ENCODE data around the gene PRICKLE1.
"Not testable (repeated sequence)": the region's sequence is repeated elsewhere in the genome, so short reads cannot be mapped to it uniquely, and the experiment has no call there.

The PRICKLE1 gene

DNA sequence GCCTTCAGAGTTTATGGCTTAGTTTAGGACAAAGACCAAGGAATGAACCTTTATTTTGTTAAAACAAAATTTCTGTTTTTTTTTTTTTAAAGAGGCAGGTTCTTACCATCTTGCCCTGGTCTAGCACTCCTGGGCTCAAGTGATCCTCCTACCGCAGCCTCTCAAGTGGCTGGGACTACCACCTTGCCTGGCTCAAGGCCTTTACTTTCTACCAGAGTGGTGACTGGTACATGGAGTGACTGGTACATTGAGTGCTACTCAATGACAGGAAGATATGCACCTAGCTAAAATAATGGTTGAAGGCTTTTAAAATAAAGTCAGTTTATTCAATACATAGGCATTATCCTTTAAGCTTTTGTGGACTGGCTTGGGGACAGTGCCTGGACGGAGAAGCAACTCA, 32.6 kb downstream of the PRICKLE1 start:
- no peak for DNase-seq (ENCODE audit: low read depth in 2 of 2)

DNA sequence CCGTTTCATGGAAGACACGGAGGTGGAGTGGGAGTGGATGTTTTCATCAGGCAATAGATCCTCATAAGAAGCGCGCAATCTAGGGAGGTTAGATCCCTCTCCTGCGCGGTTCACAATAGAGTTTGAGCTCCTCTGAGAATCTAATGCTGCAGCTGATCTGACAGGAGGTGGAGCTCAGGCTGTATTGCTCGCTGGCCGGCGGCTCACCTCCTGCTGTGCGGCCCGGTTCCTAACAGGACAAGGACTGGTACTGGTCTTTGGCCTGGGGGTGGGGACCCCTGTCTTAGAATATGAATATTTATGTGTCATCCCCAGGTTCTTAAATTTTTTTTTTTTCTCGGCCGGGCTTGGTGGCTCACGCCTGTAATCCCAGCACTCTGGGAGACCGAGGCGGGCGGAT, 36.7 kb downstream of the PRICKLE1 start:
- DNase-seq (ENCODE audit: low read depth in 2 of 2), result no peak

DNA sequence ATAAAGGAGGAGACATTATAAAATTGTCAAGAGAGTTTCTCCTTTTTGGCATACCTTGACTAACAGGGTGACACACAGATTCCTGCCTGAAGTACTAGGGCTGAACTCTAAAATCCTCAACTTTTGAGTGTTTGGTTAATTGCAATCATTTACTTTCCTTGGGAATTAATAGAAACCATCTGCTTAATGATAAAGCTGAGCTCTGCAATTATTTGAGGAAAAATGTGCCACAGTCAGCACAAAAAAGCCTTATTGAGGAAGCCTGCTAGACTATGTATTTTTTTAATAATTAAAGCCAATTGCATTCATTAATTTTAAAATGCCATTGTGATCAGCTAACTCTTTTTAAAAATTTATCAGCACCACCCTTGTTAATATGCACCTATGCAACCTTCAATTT, 38.7 kb downstream of the PRICKLE1 start:
- no peak for DNase-seq (ENCODE audit: low read depth in 2 of 2)

DNA sequence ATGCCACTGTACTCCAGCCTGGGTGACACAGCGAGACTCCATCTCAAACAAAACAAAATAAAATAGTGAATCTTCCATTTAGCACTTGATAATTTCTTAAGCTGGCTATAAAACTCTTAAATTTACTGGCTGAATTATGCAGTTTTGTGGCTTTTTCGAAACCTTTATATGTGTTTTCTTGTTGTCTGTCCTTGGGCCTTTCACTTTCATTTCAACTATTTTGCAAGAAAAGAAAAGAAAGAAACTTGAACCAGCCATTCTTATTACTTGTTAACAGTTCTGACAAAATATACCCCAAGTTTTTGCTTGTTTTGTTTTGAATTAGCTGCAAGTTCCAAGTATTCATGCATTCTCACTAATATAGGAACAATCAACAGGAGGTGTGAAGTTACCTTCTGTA, 42.8 kb downstream of the PRICKLE1 start:
- DNase-seq (ENCODE audit: low read depth in 2 of 2), result no peak

DNA sequence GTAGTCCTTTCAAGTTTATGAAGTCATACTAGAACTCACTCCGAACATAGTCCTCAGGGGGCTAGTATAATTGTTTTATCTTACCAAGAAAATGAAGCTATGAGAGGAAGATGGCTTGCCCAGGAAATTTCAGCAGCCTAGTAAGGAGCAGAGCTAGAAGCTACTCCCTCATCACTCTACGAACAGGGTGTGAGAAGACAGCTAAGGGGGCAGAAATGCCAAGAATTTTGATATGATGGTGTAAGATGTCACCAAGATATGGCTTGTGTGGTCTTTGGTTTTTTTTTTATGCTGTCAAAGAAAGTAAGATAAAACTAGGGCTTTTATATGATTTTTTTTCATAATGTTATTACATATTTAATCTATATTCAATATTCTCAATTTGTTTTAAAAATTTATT, 47.6 kb downstream of the PRICKLE1 start:
- no peak for DNase-seq (ENCODE audit: low read depth in 2 of 2)

GRCh38 chr12:42541308-42541707, 48.2 kb downstream of the PRICKLE1 start:
- DNase-seq (ENCODE audit: low read depth in 2 of 2), result not testable (repeated sequence)

GRCh38 chr12:42539696-42540095, 49.9 kb downstream of the PRICKLE1 start:
- no peak for DNase-seq (ENCODE audit: low read depth in 2 of 2)

GRCh38 chr12:42538203-42538602, 51.3 kb downstream of the PRICKLE1 start:
- no peak for DNase-seq (ENCODE audit: low read depth in 2 of 2)

DNA sequence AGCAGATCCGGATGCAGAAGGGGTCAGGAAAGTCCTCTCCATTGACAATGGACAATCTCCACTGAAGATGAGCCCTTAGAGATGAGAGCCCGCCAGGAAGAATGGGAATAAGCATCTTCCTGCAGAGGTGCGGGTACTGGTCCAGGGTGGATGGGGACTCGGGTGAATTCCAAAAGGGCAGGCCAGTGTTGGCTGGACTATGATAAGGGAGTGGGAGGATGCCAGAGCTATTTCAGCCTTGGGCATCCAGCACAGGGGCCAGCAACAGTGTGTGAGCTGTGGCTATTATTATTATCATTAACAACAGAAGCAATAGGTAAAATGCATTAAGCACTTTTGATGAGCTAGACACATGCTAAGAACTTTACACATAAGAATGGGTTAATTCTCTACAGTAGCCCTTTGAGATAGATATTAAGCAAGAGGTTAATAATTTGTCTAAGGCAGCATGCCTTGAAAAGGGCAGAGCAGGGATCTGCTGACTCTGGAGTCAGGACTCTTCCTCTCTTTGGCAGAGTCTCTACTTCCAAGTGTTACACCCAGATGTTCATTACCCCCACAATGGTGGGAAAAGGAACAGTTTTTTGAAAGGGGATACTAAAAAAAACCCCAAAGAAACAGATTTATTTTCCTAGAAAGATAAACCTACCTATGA, 55.2 kb downstream of the PRICKLE1 start:
- no peak for DNase-seq (ENCODE audit: low read depth in 2 of 2)

DNA sequence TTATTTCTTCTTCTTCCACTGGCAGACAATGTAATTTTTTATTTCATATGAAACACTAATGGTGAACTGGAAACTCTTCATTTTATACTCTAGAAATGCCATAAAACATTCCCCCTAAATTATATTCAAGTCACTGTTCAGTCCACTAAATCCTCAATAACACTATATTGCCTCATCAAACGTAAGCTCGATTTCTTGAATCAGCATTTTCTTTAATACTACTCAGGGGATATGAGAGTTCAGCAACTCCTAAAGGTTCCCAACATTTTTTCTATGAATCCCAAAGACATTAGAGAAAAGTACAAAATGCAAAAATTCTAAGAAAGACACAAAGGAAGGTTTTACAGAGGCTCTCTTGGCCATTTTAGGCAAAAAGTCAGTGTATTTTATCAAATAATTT, 59.3 kb downstream of the PRICKLE1 start:
- no peak for DNase-seq (ENCODE audit: low read depth in 2 of 2)

DNA sequence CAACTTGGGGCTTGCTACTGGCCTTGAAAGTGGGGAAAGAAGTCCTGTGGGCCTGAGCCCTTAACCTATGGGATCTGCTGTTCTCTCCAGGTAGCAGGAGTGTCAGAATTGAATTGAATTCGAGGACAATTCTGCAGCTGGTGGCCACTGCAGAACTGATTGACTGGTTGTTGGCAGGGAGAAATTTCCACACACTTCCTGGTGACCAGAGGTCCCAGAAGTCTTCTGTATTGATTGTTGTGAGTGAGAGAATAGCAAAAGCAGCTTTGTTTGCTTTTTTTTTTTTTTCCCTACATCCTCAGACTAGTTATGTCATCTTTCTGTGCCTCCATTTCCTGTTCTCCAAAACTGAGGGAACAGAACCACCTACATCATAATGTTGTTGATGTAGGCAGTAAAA, 64.1 kb downstream of the PRICKLE1 start:
- no peak for DNase-seq (ENCODE audit: low read depth in 2 of 2)

GRCh38 chr12:42524716-42525115, 64.8 kb downstream of the PRICKLE1 start:
- no peak for DNase-seq (ENCODE audit: low read depth in 2 of 2)

DNA sequence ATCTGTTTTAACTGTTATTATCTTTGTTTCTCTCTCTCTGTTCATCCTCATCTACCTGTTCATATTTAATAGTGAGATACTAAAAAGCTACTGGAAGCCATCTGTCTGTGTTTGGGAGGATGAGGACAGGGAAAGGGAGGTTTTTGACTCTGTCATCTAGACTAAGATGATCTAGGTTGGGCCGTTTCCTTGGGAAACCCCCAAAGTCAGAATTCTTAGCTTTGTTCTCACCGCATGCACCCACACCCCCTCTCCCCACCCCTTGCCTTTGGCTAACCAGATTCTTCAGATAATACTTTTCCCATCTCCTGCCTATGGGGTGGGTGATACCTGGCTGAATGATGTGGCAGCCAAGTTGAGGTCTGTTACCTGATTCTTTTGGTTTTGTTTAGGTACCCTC, 73.0 kb downstream of the PRICKLE1 start:
- DNase-seq (ENCODE audit: low read depth in 2 of 2), result no peak

DNA sequence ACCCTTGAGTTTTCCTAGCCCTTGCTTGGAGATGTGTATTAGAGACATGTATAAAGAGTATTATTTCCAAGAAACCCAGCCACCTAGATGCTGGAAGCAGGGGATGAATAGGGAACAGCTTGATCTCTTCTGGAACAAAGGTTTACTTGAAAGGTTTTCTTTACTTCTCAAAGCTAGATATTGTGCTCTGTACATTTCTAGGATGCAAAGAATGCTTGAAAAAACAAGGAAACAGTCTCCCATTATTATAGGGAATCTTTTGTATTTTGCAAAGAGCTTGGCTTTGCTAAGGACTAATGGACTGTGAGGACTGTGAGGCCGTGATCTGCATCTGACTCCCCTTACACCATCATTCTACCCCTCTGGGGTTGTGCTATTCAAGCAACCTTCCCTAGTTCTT, 77.9 kb downstream of the PRICKLE1 start:
- DNase-seq (ENCODE audit: low read depth in 2 of 2), result no peak

GRCh38 chr12:42510823-42511222, 78.7 kb downstream of the PRICKLE1 start:
- no peak for DNase-seq (ENCODE audit: low read depth in 2 of 2)

GRCh38 chr12:42508913-42509460, 80.6 kb downstream of the PRICKLE1 start:
- DNase-seq (ENCODE audit: low read depth in 2 of 2), result no peak

GRCh38 chr12:42507565-42507964, 82.0 kb downstream of the PRICKLE1 start:
- DNase-seq (ENCODE audit: low read depth in 2 of 2), result no peak

GRCh38 chr12:42507081-42507480, 82.5 kb downstream of the PRICKLE1 start:
- no peak for DNase-seq (ENCODE audit: low read depth in 2 of 2)

- no peak for DNase-seq (ENCODE audit: low read depth in 2 of 2)
These were observed 85.5 kb downstream of the PRICKLE1 start for GRCh38 chr12:42504049-42504448.

DNA sequence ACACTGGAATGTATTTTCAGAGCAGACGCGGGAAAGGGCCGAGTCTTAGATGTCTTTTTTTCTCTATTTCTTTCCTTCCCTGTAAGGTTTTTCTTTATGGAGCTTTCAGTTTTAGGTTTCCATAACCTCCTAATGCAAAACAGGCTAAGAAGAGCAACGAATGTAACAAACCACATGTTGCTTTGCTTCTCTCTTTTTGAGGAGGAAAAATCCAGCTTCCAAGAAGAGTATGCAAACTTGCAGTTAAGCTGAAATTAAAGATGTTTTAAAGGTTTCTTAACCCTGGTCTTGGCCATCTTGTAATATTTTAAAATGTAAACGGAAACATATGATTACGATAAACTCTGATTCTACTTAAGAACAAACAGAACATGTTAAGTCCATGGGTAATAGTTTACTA, 86.9 kb downstream of the PRICKLE1 start:
- DNase-seq (ENCODE audit: low read depth in 2 of 2), result no peak

DNA sequence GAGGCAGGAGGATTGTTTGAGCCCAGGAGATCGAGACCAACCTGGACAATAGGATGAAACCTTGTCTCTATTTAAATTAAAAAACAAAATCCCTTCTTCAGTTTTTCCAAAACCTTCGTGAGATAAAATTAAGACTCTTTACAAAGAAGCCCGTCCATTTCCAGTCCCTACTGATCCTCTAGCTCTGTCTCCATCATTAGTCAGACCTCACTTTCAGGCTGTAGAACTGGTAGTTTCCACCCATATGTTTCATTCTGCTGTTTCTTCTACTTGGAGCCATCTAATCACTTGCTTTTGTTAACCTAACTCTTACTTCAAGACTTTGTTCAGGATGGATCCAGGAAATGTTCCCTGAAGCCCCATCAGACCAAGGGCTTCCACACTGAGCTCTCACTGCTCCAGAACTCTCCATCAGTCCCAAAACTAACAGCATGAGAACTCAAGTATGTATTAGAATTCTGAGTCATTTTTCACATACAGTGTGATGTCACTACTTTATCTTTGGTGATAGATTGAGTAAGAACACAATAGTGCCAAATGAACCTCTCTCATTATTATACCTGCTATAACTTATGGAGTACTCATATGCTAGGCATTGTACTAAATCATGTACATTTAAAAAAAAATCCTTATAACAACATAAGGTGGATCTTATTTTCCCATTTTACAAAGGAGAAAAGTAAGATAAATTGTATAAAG, 90.8 kb downstream of the PRICKLE1 start:
- DNase-seq (ENCODE audit: low read depth in 2 of 2), result no peak

- no peak for DNase-seq (ENCODE audit: low read depth in 2 of 2)
These were observed 92.7 kb downstream of the PRICKLE1 start for GRCh38 chr12:42496886-42497285.

GRCh38 chr12:42495244-42495643, 94.3 kb downstream of the PRICKLE1 start:
- no peak for DNase-seq (ENCODE audit: low read depth in 2 of 2)

Measured in stimulated activated CD8-positive, alpha-beta memory T cell treated with anti-CD3 and anti-CD28 coated beads, Interleukin-2, amount 100 ng/mL, for 1 hour (primary cell).